HepG2 (cell line): ENCODE data around the gene CYB5D1. TPM values are rescaled to one million over a fixed set of nuclear protein-coding genes. Genes with fewer than 3 reads are reported as not detected.

Experiments
- ATAC-seq: fragments of 200-7000 bp; cut with Tn5 transposase; 3 replicates; pipeline ENCODE4 v1.9.1; 2020; ENCODE audit warnings: mild to moderate bottlenecking, moderate library complexity
- BruUV-seq: library from RNA; stranded (reverse); fragments of 400-500 nt; replicated peaks from 2 replicates; lab custom pipeline; 2021; lab: Mats Ljungman, UMichigan
- CTCF ChIA-PET: fragments of 300-600 bp; formaldehyde crosslinking; extraction: SDS; loops from one replicate; lab custom pipeline; 2021; ENCODE audit warnings: low total read pairs, inconsistent platforms, low intra/inter-chr PET ratio; lab: Yijun Ruan, JAX
- POLR2A ChIA-PET: fragments of 350-600 bp; sonication (Branson Sonifier 250); formaldehyde crosslinking; loops from one replicate; lab custom pipeline; 2020; ENCODE audit warnings: antibody characterized with exemption, inconsistent platforms; lab: Yijun Ruan, JAX
- DNase-seq: peaks from one replicate; pipeline ENCODE4 v3.0.0-alpha.2; 2015; ENCODE audit warnings: low spot score
- FAIRE-seq: peaks from 3 replicates; lab custom pipeline; 2011; peaks lifted over from hg19 to GRCh38; lab: Jason Lieb, UNC
- H2AFZ ChIP-seq: one replicate; pipeline ENCODE4 v1.6.1; 2011; ENCODE audit warnings: low read length, inconsistent platforms
- H3K27ac ChIP-seq: fragments of 300-600 bp; 3 replicates; pipeline ENCODE4 v1.8.0; 2011; ENCODE audit warnings: mixed run types, mild to moderate bottlenecking, mixed read lengths, low read length, inconsistent platforms; ENCODE audit not compliant: insufficient read depth; ENCODE audit errors: extremely low read length
- H3K27me3 ChIP-seq, 2 experiments: fragments of 200-600 bp in 1 of 2; 2 replicates in 1 of 2; 3 replicates in 1 of 2; pipeline versions ENCODE4 v1.6.0 to v1.8.0; 2011; ENCODE audit warnings: low read length in 2 of 2, mild to moderate bottlenecking in 2 of 2, moderate library complexity in 2 of 2, inconsistent platforms in 1 of 2; ENCODE audit not compliant: insufficient read depth in 2 of 2, control insufficient read depth in 1 of 2
- H3K36me3 ChIP-seq, 2 experiments: fragments of 200-600 bp in 1 of 2; replicated peaks in 1 of 2; 2 replicates in 1 of 2; 3 replicates in 1 of 2; pipeline versions ENCODE4 v1.5.1 to v1.8.0; 2011; ENCODE audit warnings: low read length in 2 of 2, inconsistent platforms in 1 of 2; ENCODE audit not compliant: insufficient read depth in 2 of 2, control insufficient read depth in 1 of 2
- H3K4me1 ChIP-seq: 2 replicates; pipeline ENCODE4 v1.5.1; 2012; ENCODE audit warnings: low read length, inconsistent platforms; ENCODE audit not compliant: insufficient read depth
- H3K4me2 ChIP-seq: 2 replicates; pipeline ENCODE4 v1.6.0; 2011; ENCODE audit warnings: low read depth, low read length, inconsistent platforms
- H3K4me3 ChIP-seq, 3 experiments: fragments of 200-600 bp in 1 of 3; sonication (generic), shearing (Covaris generic) in 1 of 3; replicated peaks in 1 of 3; 2 replicates each; pipeline ENCODE4 v1.5.1; 2011 to 2016; ENCODE audit warnings: low read length in 3 of 3, inconsistent platforms in 2 of 3, low read depth in 2 of 3, mild to moderate bottlenecking in 2 of 3, control low read depth in 1 of 3, mixed read lengths in 1 of 3; ENCODE audit not compliant: insufficient read depth in 1 of 3
- H3K79me2 ChIP-seq: one replicate; pipeline ENCODE4 v1.6.1; 2011; ENCODE audit warnings: low read length, inconsistent platforms; ENCODE audit not compliant: insufficient read depth
- H3K9ac ChIP-seq: 2 replicates; pipeline ENCODE4 v1.6.0; 2011; ENCODE audit warnings: mild to moderate bottlenecking, low read depth, low read length, inconsistent platforms; ENCODE audit not compliant: insufficient read depth
- H3K9me3 ChIP-seq: 2 replicates; pipeline ENCODE4 v1.5.1; 2012; ENCODE audit warnings: mild to moderate bottlenecking, low read length
- H4K20me1 ChIP-seq: 2 replicates; pipeline ENCODE4 v1.6.0; 2011; ENCODE audit warnings: inconsistent platforms, mild to moderate bottlenecking, low read length, moderate library complexity; ENCODE audit not compliant: insufficient read depth
- BHLHE40 ChIP-seq: IDR thresholded peaks from 2 replicates; pipeline ENCODE4 v1.6.1; 2011; ENCODE audit warnings: low read length, improper control_type of control experiment
- KLF13 ChIP-seq: sonication (generic); formaldehyde crosslinking; IDR thresholded peaks from 2 replicates; pipeline ENCODE4 v1.4.0; 2020; ENCODE audit warnings: mild to moderate bottlenecking, missing genetic modification reagents
- MXD4 ChIP-seq: IDR thresholded peaks from 2 replicates; pipeline ENCODE4 v1.6.1; 2016; ENCODE audit warnings: mild to moderate bottlenecking, missing biosample characterization, missing genetic modification reagents
- NR2C2 ChIP-seq: sonication (generic); formaldehyde crosslinking; IDR thresholded peaks from 2 replicates; pipeline ENCODE4 v1.4.0; 2020; ENCODE audit warnings: missing genetic modification reagents, mild to moderate bottlenecking, moderate library complexity, borderline replicate concordance
- PAX8 ChIP-seq: sonication (generic); formaldehyde crosslinking; IDR thresholded peaks from 2 replicates; pipeline ENCODE4 v1.8.0; 2022; ENCODE audit warnings: mild to moderate bottlenecking, missing genetic modification reagents, borderline replicate concordance
- SIN3B ChIP-seq: fragments of 150-350 bp; IDR thresholded peaks from 2 replicates; pipeline ENCODE4 v1.6.1; 2014; ENCODE audit warnings: low read length
- SNAPC2 ChIP-seq: sonication (generic); formaldehyde crosslinking; IDR thresholded peaks from 2 replicates; pipeline ENCODE4 v1.8.1; 2022; ENCODE audit warnings: mild to moderate bottlenecking, missing genetic modification reagents
- TCF7L2 ChIP-seq: IDR thresholded peaks from 2 replicates; pipeline ENCODE4 v1.6.1; 2011; ENCODE audit warnings: mild to moderate bottlenecking, low read depth, low read length, moderate library complexity
- TFDP2 ChIP-seq: sonication (generic); formaldehyde crosslinking; IDR thresholded peaks from 2 replicates; pipeline ENCODE4 v1.4.0; 2020; ENCODE audit warnings: missing genetic modification reagents
- TIGD3 ChIP-seq: sonication (generic); formaldehyde crosslinking; IDR thresholded peaks from 2 replicates; pipeline ENCODE4 v1.5.1; 2020; ENCODE audit warnings: mild to moderate bottlenecking, missing genetic modification reagents, borderline replicate concordance
- ZKSCAN5 ChIP-seq: sonication (generic); formaldehyde crosslinking; IDR thresholded peaks from 2 replicates; pipeline ENCODE4 v1.5.1; 2020; ENCODE audit warnings: mild to moderate bottlenecking, missing genetic modification reagents
- ZNF136 ChIP-seq: sonication (generic); formaldehyde crosslinking; IDR thresholded peaks from 2 replicates; pipeline ENCODE4 v1.8.1; 2022; ENCODE audit warnings: low read depth, mild to moderate bottlenecking, moderate library complexity, missing genetic modification reagents
- ZNF225 ChIP-seq: sonication (generic); formaldehyde crosslinking; IDR thresholded peaks from 2 replicates; pipeline ENCODE4 v1.4.0; 2020; ENCODE audit warnings: mild to moderate bottlenecking, missing genetic modification reagents
- ZNF292 ChIP-seq: sonication (generic); formaldehyde crosslinking; IDR thresholded peaks from 2 replicates; pipeline ENCODE4 v1.8.1; 2022; ENCODE audit warnings: mild to moderate bottlenecking, low read depth, missing genetic modification reagents, borderline replicate concordance
- ZNF337 ChIP-seq: sonication (generic); formaldehyde crosslinking; IDR thresholded peaks from 2 replicates; pipeline ENCODE4 v1.5.1; 2020; ENCODE audit warnings: missing genetic modification reagents, low read depth, mild to moderate bottlenecking, borderline replicate concordance
- ZNF704 ChIP-seq: sonication (generic); formaldehyde crosslinking; IDR thresholded peaks from 2 replicates; pipeline ENCODE4 v1.8.1; 2023; ENCODE audit warnings: mild to moderate bottlenecking, inconsistent platforms, moderate library complexity, missing genetic modification reagents, borderline replicate concordance
- ZNF83 ChIP-seq: sonication (generic); formaldehyde crosslinking; IDR thresholded peaks from 2 replicates; pipeline ENCODE4 v1.4.0; 2020; ENCODE audit warnings: missing genetic modification reagents, mild to moderate bottlenecking, borderline replicate concordance
- WGBS: methylation state at CpG from one replicate; pipeline ENCODE4 v1.1.6; 2017; ENCODE audit warnings: low lambda C conversion rate; 5-methylcytosine and 5-hydroxymethylcytosine counted together
- in situ Hi-C: cut with HindIII; loops from 2 replicates; pipeline ENCODE4 v1.10.0; 2017; ENCODE audit warnings: low pct_unique_long_range_greater_than_20kb; ENCODE audit not compliant: extremely low pct_ligation_motif_present
- intact Hi-C: fragments of 100-400 bp; cut with micrococcal nuclease; formaldehyde crosslinking; loops from one replicate; pipeline ENCODE4 v1.10.0; 2022; ENCODE audit not compliant: unreplicated experiment
- polyA plus RNA-seq, 8 experiments: library from polyadenylated mRNA; depleted of rRNA in 3 of 8; stranded (reverse) in 7 of 8; unstranded in 1 of 8; fragments of >200 nt; fragmentation: Illumina TruSeq in 4 of 8; extraction: Trizol in 4 of 8; gene quantifications; 2 replicates each; pipeline versions ENCODE4 v1.2.1 to v1.2.3, GENCODE V29; 2011 to 2016; ENCODE audit warnings: low read depth in 4 of 8, missing spikeins in 1 of 8, mixed read lengths in 1 of 8; ENCODE audit not compliant: insufficient read depth in 1 of 8
- total RNA-seq, 5 experiments: library from RNA; depleted of rRNA; stranded (reverse); fragments of >200 nt; fragmentation: Illumina TruSeq; extraction: Trizol; gene quantifications; 2 replicates each; pipeline ENCODE4 v1.2.3, GENCODE V29; 2016; ENCODE audit warnings: low read depth in 1 of 5
- TF ChIP-seq, protein P1 (sequence below): sonication (generic); formaldehyde crosslinking; IDR thresholded peaks from 2 replicates; pipeline ENCODE4 v1.4.0; 2020; ENCODE audit warnings: low read depth, missing genetic modification reagents

CYB5D1 gene
- total and polyA plus RNA-seq, 2 of the 13 experiments (the other 11 are each of a cell fraction or from before 2014, with no cell fraction given) = 8.9 to 17.0 TPM

DNA sequence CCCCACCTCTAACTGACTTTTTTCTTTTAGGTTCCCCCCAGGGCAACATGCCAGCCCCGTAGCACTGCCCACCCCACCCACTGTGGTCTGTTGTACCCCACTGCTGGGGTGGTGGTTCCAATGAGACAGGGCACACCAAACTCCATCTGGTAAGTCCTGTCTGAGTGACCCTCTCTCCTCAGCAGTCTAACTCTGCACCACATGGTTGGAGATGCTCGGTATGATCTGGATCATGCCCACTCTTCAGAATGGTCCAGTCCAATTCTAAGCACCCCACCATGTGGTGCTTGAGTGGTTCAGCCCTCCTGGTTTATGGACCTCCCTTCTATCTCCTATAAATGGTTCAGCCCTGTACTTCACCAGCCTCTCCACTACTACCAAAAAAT lies 17.9 kb upstream of the CYB5D1 start:
- no peak for FAIRE-seq
- H3K36me3 ChIP-seq = 0 out of 5 replicates have a peak, but pooled peaks cover 0 to 5% of the 10 kb centered on the region in 2 experiments
- intact Hi-C loops (loop anchor here (5.0 kb wide), 1 partner anchor 202 kb away; no protein-coding TSS in a partner anchor), in situ Hi-C loops (loop anchor here (10.0 kb wide), 1 partner anchor 265 kb away; the partner anchor contains the start of gene CD68)
- 69% methylated on average over 2 of the region's 2 CpGs for WGBS
- no peak overlapping the region for H3K9ac ChIP-seq
- no TSS peak for BruUV-seq
- peaks cover 0 to 3% of the 10 kb centered on the region in 2 experiments; a peak in 1 of 5 replicates for H3K27me3 ChIP-seq
- POLR2A ChIA-PET = interaction anchor here (8.1 kb wide), 1 partner anchor 17 kb away, joined by 104 read pairs; the partner anchor contains the start of genes CYB5D1, NAA38 and TMEM88
- H3K4me2 ChIP-seq = peak overlapping the region; percentile 96; the same call in 1 of the 2 replicates
- H3K4me1 ChIP-seq = peaks cover 41% of the 10 kb centered on the region
- no peak overlapping the region for H3K4me3 ChIP-seq
- H4K20me1 ChIP-seq = peaks cover 17% of the 10 kb centered on the region; the same call in 1 of the 2 replicates
- no peak overlapping the region for H2AFZ ChIP-seq
- peaks cover 52% of the 10 kb centered on the region for H3K79me2 ChIP-seq
- DNase-seq = peak; percentile 28
- H3K9me3 ChIP-seq = no peaks in the 10 kb centered on the region
- CTCF ChIA-PET = no interaction called here
- no peak overlapping the region for H3K27ac ChIP-seq
- ATAC-seq = no peak
- TF ChIP-seq, protein P1, sequence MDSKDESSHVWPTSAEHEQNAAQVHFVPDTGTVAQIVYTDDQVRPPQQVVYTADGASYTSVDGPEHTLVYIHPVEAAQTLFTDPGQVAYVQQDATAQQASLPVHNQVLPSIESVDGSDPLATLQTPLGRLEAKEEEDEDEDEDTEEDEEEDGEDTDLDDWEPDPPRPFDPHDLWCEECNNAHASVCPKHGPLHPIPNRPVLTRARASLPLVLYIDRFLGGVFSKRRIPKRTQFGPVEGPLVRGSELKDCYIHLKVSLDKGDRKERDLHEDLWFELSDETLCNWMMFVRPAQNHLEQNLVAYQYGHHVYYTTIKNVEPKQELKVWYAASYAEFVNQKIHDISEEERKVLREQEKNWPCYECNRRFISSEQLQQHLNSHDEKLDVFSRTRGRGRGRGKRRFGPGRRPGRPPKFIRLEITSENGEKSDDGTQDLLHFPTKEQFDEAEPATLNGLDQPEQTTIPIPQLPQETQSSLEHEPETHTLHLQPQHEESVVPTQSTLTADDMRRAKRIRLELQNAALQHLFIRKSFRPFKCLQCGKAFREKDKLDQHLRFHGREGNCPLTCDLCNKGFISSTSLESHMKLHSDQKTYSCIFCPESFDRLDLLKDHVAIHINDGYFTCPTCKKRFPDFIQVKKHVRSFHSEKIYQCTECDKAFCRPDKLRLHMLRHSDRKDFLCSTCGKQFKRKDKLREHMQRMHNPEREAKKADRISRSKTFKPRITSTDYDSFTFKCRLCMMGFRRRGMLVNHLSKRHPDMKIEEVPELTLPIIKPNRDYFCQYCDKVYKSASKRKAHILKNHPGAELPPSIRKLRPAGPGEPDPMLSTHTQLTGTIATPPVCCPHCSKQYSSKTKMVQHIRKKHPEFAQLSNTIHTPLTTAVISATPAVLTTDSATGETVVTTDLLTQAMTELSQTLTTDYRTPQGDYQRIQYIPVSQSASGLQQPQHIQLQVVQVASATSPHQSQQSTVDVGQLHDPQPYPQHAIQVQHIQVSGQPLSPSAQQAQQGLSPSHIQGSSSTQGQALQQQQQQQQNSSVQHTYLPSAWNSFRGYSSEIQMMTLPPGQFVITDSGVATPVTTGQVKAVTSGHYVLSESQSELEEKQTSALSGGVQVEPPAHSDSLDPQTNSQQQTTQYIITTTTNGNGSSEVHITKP = peak; percentile 98
- TF ChIP-seq TCF7L2 (no peak), ZNF704 (CRISPR knock-in tag) (no peak), ZNF83 (CRISPR knock-in tag) (no peak), TFDP2 (CRISPR knock-in tag) (no peak), ZKSCAN5 (CRISPR knock-in tag) (no peak), ZNF337 (CRISPR knock-in tag) (no peak), SIN3B (no peak), NR2C2 (CRISPR knock-in tag) (no peak), ZNF225 (no peak), ZNF292 (no peak), SNAPC2 (CRISPR knock-in tag) (no peak), MXD4 (CRISPR knock-in tag) (no peak), PAX8 (CRISPR knock-in tag) (no peak), TIGD3 (CRISPR knock-in tag) (no peak), ZNF136 (CRISPR knock-in tag) (no peak), KLF13 (no peak), BHLHE40 (peak; percentile 62; the same call in 1 of the 2 replicates)
